GM19324 (cell line): Measurements from ENCODE around the gene P4HB.

ENCODE experiments used
- ATAC-seq: cut with Tn5 transposase; IDR thresholded peaks from one replicate; pipeline ENCODE4 v1.9.1; 2021; ENCODE audit warnings: mild to moderate bottlenecking, moderate library complexity; ENCODE audit not compliant: unreplicated experiment, low FRiP score

Gene P4HB

DNA sequence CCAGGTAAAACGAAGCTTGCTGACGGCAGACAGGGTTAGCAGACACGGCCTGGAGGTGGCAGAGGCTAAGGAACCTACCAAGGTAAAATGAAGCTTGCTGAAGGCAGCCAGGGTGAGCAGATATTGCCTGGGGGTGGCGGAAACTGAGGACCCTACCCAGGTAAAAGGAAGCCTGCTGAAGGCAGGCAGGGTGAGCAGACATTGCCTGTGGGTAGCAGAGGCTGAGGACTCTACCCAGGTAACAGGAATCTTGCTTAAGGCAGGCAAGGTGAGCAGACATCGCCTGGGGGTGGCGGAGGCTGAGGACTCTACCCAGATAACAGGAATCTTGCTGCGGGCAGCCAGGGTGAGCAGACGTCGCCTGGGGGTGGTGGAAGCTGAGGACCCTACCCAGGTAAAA, 59.0 kb downstream of the P4HB start:
- no peak for ATAC-seq

- ATAC-seq: no peak
Observed at GRCh38 chr17:81794509-81794908, 65.8 kb downstream of the P4HB start.

DNA sequence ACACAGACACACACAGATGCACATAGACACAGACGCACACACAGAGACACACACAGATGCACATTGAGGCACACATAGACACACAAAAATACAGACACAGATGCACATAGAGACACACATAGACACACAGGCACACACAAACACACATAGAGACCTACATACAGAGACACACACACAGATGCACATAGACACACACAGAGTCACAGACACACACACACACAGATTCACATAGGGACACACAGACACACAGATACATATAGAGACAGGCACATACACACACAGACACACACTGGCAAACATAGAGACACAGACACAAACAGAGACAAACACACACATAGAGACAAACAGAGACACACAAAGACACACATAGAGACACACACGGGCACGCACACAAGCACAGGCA, 66.3 kb downstream of the P4HB start:
- ATAC-seq: no peak
